MCF 10A (cell line): ENCODE results near the gene CORO2A. TPM values are rescaled to one million over a fixed set of nuclear protein-coding genes. Genes with fewer than 3 reads are reported as not detected.

Experiments used
- BruUV-seq: library from RNA; stranded (reverse); fragments of 400-500 nt; replicated peaks from 2 replicates; lab custom pipeline; 2021; lab: Mats Ljungman, UMichigan
- CTCF ChIA-PET: fragments of 300-600 bp; sonication (Branson Sonifier 250); formaldehyde crosslinking; extraction: SDS; loops from one replicate; lab custom pipeline; 2021; ENCODE audit warnings: antibody characterized with exemption, inconsistent platforms; lab: Yijun Ruan, JAX
- POLR2A ChIA-PET: fragments of 300-600, 350-650 bp; sonication (Branson Sonifier 250); formaldehyde crosslinking; extraction: SDS; loops from one replicate; lab custom pipeline; 2020; ENCODE audit warnings: antibody characterized with exemption, inconsistent platforms; lab: Yijun Ruan, JAX
- DNase-seq: peaks from one replicate; pipeline ENCODE4 v3.0.0-alpha.2; 2018; ENCODE audit not compliant: unreplicated experiment
- H3K27ac Mint-ChIP-seq: one replicate; pipeline ENCODE4 v1.8.0; 2022; ENCODE audit warnings: mild to moderate bottlenecking, low read depth, mixed read lengths; ENCODE audit not compliant: unreplicated experiment
- H3K27me3 Mint-ChIP-seq: one replicate; pipeline ENCODE4 v1.8.0; 2022; ENCODE audit warnings: mixed read lengths; ENCODE audit not compliant: insufficient read depth, unreplicated experiment
- H3K36me3 Mint-ChIP-seq: one replicate; pipeline ENCODE4 v1.8.0; 2022; ENCODE audit warnings: mild to moderate bottlenecking, moderate library complexity, mixed read lengths; ENCODE audit not compliant: insufficient read depth, unreplicated experiment
- H3K4me1 Mint-ChIP-seq: one replicate; pipeline ENCODE4 v1.8.0; 2022; ENCODE audit warnings: mixed read lengths; ENCODE audit not compliant: insufficient read depth, unreplicated experiment
- H3K4me3 Mint-ChIP-seq: one replicate; pipeline ENCODE4 v1.8.0; 2022; ENCODE audit warnings: mild to moderate bottlenecking, moderate library complexity, mixed read lengths; ENCODE audit not compliant: unreplicated experiment
- H3K9me3 Mint-ChIP-seq: one replicate; pipeline ENCODE4 v1.8.0; 2022; ENCODE audit warnings: mixed read lengths; ENCODE audit not compliant: unreplicated experiment
- intact Hi-C: fragments of 100-400 bp; cut with micrococcal nuclease; formaldehyde crosslinking; loops from 2 replicates; pipeline ENCODE4 v1.14.1; 2022
- total RNA-seq: library from RNA; stranded (reverse); gene quantifications from 2 replicates; pipeline ENCODE4 v1.2.3, GENCODE V29; 2022
- TF ChIP-seq, protein P1 (sequence below): fragments of 200-600 bp; IDR thresholded peaks from one replicate; pipeline ENCODE4 v1.8.0; 2022; ENCODE audit warnings: antibody characterized with exemption, mild to moderate bottlenecking; ENCODE audit not compliant: unreplicated experiment

The CORO2A gene
- total RNA-seq, 1 experiment from 2014 or later, result 3.4 TPM

DNA sequence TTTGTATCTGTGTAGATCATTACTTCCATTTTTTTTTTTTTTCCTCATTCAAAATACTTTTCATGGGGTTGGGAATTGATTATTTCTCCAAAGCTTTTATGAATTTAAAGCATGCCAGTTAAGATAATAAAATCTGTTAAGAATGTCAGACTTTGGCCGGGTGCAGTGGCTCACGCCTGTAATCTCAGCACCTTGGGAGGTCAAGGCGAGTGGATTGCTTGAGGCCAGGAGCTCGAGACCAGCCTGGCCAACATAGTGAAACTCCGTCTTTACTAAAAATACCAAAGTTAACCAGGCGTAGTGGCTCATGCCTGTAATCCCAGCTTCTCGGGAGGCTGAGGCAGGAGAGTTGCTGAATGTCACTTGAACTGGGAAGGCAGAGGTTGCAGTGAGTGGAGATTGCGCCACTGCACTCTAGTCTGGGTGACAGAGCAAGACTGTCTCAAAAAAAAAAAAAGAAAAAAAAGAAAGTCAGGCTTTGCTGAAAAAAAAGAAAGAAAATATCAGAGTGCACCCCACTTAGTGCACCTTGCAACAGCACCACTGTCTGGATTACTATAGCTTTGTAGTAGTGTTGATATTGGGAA lies 44.6 kb upstream of the CORO2A start:
- DNase-seq, result no peak
- CTCF ChIA-PET, result interaction anchor here (0.5 to 2.1 kb wide), 4 partner anchors 19 to 1006 kb away, joined by 3 to 6 read pairs (median 3); partner anchors contain the start of gene TBC1D2
- Mint-ChIP-seq H3K4me3 (no peak overlapping the region), H3K36me3 (peaks cover 81% of the 10 kb centered on the region), H3K27ac (no peak overlapping the region), H3K9me3 (no peaks in the 10 kb centered on the region), H3K4me1 (peaks cover 11% of the 10 kb centered on the region), H3K27me3 (no peaks in the 10 kb centered on the region)
- TF ChIP-seq, protein P1, sequence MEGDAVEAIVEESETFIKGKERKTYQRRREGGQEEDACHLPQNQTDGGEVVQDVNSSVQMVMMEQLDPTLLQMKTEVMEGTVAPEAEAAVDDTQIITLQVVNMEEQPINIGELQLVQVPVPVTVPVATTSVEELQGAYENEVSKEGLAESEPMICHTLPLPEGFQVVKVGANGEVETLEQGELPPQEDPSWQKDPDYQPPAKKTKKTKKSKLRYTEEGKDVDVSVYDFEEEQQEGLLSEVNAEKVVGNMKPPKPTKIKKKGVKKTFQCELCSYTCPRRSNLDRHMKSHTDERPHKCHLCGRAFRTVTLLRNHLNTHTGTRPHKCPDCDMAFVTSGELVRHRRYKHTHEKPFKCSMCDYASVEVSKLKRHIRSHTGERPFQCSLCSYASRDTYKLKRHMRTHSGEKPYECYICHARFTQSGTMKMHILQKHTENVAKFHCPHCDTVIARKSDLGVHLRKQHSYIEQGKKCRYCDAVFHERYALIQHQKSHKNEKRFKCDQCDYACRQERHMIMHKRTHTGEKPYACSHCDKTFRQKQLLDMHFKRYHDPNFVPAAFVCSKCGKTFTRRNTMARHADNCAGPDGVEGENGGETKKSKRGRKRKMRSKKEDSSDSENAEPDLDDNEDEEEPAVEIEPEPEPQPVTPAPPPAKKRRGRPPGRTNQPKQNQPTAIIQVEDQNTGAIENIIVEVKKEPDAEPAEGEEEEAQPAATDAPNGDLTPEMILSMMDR, result no peak
- BruUV-seq, result no TSS peak
- intact Hi-C loops, result no loop called here
- POLR2A ChIA-PET, result interaction anchor here (0.6 to 0.8 kb wide), 2 partner anchors 10 to 14 kb away, joined by 3 to 4 read pairs; no protein-coding TSS in a partner anchor

DNA sequence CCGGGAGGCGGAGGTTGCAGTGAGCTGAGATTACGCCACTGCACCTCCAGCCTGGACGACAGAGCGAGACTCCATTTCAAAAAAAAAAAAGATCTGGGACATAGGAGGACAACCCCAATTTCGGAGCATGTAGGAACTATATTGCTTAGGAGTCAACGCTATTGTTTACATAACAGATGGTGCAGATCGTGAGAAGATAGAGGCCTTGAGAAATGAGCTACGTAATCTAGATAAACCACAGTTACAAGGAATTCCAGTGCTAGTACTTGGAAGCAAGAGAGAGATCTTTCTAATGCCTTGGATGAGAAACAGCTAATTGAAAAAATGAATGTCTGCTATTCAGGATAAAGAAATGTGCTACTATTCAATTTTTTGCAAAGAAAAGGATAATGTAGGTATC lies 42.7 kb upstream of the CORO2A start:
- TF ChIP-seq, protein P1, result no peak
- ChIA-PET CTCF (interaction anchor here (0.6 to 2.1 kb wide), 5 partner anchors 12 to 136 kb away, joined by 3 to 7 read pairs (median 4); partner anchors contain the start of gene TBC1D2), POLR2A (interaction anchor here (0.6 to 2.2 kb wide), 4 partner anchors 11 to 898 kb away, joined by 3 to 14 read pairs (median 7); no protein-coding TSS in a partner anchor)
- Mint-ChIP-seq H3K4me3 (no peak overlapping the region), H3K36me3 (peaks cover 81% of the 10 kb centered on the region), H3K9me3 (no peaks in the 10 kb centered on the region), H3K4me1 (peaks cover 15% of the 10 kb centered on the region), H3K27ac (no peak overlapping the region), H3K27me3 (no peaks in the 10 kb centered on the region)
- no peak for DNase-seq
- intact Hi-C loops, result no loop called here
- BruUV-seq, result no TSS peak

DNA sequence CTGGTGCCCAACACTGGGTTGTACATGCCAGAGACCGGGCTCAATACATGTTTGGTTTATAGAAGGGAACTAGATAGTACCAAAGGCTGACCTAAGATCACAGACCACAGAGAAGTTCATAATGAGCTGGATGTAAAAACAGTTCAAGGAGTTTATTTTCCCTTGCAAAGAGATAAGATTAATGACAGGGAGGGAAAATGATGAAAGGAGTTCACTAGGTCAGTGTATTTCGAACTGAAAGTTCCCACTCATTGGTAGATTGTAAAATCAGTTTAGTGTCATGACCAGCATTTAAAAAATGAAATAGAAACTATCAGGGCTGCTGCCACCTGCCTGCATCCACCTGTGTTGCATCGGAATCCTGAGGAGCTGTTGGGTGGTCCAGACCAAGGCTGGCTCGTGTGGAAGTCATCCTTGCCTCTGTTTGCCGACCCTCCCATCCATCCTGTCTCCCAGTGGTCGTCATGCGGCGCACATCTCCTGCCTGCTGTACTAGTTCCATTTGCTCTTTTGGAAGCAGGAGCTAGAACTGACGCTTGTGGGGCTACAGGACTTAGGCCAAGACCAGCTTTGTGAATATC lies 41.9 kb upstream of the CORO2A start:
- no peaks in the 10 kb centered on the region for H3K9me3 Mint-ChIP-seq
- no peak for DNase-seq
- TF ChIP-seq, protein P1, result no peak
- peaks cover 10% of the 10 kb centered on the region for H3K4me1 Mint-ChIP-seq
- no peak overlapping the region for H3K4me3 Mint-ChIP-seq
- ChIA-PET CTCF (interaction anchor here (0.6 to 1.4 kb wide), 8 partner anchors 11 to 483 kb away, joined by 3 to 7 read pairs (median 3); no protein-coding TSS in a partner anchor), POLR2A (interaction anchor here (0.9 to 2.3 kb wide), 5 partner anchors 10 to 23 kb away, joined by 5 to 14 read pairs (median 9); no protein-coding TSS in a partner anchor)
- no TSS peak for BruUV-seq
- peaks cover 76% of the 10 kb centered on the region for H3K36me3 Mint-ChIP-seq
- intact Hi-C loops, result no loop called here
- peak overlapping the region; percentile 89 for H3K27ac Mint-ChIP-seq
- H3K27me3 Mint-ChIP-seq, result no peaks in the 10 kb centered on the region

DNA sequence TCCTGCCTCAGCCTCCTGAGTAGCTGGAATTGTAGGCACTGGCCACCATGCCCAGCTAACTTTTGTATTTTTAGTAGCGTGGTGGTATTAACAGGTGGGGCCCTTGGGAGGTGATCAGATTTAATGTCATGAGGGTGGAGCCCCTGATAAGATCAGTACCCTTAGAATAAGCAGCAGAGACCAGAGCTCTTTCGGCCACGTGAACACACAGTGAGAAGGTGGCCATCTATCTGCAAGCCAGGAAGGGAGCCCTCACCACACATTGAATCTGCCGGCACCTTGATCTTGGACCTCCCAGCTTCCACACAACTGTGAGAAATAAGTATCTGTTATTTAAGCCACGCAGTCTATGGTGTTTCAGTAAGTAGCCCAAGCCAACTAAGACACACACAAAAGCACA lies 40.5 kb upstream of the CORO2A start:
- intact Hi-C loops, result loop anchor here (1.0 kb wide), 1 partner anchor 18 kb away; no protein-coding TSS in a partner anchor
- H3K27me3 Mint-ChIP-seq, result no peaks in the 10 kb centered on the region
- no peaks in the 10 kb centered on the region for H3K9me3 Mint-ChIP-seq
- peaks cover 16% of the 10 kb centered on the region for H3K4me1 Mint-ChIP-seq
- ChIA-PET POLR2A (interaction anchor here (1.2 to 2.3 kb wide), 5 partner anchors 10 to 23 kb away, joined by 6 to 13 read pairs (median 10); partner anchors contain the start of gene TBC1D2), CTCF (interaction anchor here (0.6 to 1.8 kb wide), 11 partner anchors 8 to 310 kb away, joined by 3 to 12 read pairs (median 4); partner anchors contain the start of genes TBC1D2 and TRIM14)
- no peak overlapping the region for H3K4me3 Mint-ChIP-seq
- DNase-seq, result no peak
- TF ChIP-seq, protein P1, result no peak
- peaks cover 82% of the 10 kb centered on the region for H3K36me3 Mint-ChIP-seq
- peak overlapping the region; percentile 89 for H3K27ac Mint-ChIP-seq
- BruUV-seq, result no TSS peak
